ENCODE results near the gene WNT10A. TPM values are rescaled to one million over a fixed set of nuclear protein-coding genes. Genes with fewer than 3 reads are reported as not detected.
A peak's percentile ranks its signal among the peaks of the same experiment; 100 is the strongest.

WNT10A gene
- total RNA-seq, 1 experiment from 2014 or later, result 0.47 TPM

DNA sequence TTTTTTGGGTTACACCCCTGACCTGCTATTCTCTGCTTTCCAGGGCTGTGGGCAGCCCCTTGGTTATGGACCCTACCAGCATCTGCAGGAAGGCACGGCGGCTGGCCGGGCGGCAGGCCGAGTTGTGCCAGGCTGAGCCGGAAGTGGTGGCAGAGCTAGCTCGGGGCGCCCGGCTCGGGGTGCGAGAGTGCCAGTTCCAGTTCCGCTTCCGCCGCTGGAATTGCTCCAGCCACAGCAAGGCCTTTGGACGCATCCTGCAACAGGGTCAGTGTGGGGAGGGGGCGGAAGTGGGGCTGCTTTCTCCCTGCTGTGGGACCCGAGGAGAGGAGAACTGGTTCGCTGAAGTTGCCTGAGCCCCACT is 9.7 kb upstream of the WNT10A start:
- POLR2A ChIA-PET (ENCODE audit: low non-redundant PET), result interaction anchor here (0.7 kb wide), 1 partner anchor 10 kb away, joined by 3 read pairs; no protein-coding TSS in a partner anchor

DNA sequence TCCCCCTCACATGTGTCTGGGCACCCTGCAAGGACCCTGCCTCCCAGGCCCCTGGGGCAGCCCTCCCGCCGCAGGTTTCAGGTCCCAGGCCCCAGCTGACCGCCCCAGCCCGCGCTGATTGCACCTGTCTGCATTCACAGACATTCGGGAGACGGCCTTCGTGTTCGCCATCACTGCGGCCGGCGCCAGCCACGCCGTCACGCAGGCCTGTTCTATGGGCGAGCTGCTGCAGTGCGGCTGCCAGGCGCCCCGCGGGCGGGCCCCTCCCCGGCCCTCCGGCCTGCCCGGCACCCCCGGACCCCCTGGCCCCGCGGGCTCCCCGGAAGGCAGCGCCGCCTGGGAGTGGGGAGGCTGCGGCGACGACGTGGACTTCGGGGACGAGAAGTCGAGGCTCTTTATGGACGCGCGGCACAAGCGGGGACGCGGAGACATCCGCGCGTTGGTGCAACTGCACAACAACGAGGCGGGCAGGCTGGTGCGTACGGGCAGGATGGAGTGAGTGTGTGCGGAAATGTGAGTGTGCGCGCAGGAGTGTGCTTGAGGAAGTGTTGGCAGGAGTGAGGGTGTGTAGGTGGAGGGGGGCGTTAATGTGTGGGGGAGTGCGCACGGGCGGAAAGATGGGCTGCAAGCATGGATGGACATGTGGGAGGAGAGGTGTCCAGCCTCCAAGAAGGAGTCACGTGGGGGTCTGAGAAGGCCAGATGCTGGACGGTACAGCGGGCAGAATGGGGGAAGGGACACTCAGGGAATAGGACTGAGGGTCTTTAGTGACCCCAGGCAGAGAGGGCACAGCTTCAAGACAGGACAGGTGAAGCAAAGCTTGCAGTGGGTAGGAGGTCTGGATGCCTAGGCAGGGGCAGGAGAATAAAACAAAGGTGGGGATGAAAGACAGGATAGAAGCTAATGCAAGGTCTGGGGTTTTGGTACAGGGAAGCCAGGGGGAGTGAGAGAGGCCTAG is 9.0 kb upstream of the WNT10A start:
- POLR2A ChIA-PET (ENCODE audit: low non-redundant PET), result no interaction called here

More for the DNA sequence above, 9.7 kb upstream of the WNT10A start:
- CTCF ChIA-PET, result interaction anchor here (0.7 to 1.1 kb wide), 2 partner anchors 19 to 58 kb away, joined by 3 read pairs; no protein-coding TSS in a partner anchor
- DNase-seq (ENCODE audit: low spot score), result no peak
- Histone ChIP-seq H3K4me1 (ENCODE audit: insufficient read depth, low read length, poor library complexity, severe bottlenecking) (no peaks in the 10 kb centered on the region), H3K36me3 (ENCODE audit: insufficient read depth, low read length, poor library complexity, severe bottlenecking) (no peaks in the 10 kb centered on the region), H3K4me3 (ENCODE audit: low read depth, low read length, poor library complexity, severe bottlenecking) (no peak overlapping the region), H3K27ac (ENCODE audit: low read depth, low read length, poor library complexity, severe bottlenecking) (no peak overlapping the region), H3K27me3 (replicated peaks; ENCODE audit: insufficient read depth, low read depth, low read length, poor library complexity) (peaks cover 84% of the 10 kb centered on the region), H3K9me3 (ENCODE audit: low read depth, low read length, poor library complexity, severe bottlenecking) (no peaks in the 10 kb centered on the region)
- intact Hi-C loops (cut with micrococcal nuclease; ENCODE audit: unreplicated experiment), result loop anchor here (10.0 kb wide), 1 partner anchor 254 kb away; no protein-coding TSS in a partner anchor
- TF ChIP-seq, protein P1, sequence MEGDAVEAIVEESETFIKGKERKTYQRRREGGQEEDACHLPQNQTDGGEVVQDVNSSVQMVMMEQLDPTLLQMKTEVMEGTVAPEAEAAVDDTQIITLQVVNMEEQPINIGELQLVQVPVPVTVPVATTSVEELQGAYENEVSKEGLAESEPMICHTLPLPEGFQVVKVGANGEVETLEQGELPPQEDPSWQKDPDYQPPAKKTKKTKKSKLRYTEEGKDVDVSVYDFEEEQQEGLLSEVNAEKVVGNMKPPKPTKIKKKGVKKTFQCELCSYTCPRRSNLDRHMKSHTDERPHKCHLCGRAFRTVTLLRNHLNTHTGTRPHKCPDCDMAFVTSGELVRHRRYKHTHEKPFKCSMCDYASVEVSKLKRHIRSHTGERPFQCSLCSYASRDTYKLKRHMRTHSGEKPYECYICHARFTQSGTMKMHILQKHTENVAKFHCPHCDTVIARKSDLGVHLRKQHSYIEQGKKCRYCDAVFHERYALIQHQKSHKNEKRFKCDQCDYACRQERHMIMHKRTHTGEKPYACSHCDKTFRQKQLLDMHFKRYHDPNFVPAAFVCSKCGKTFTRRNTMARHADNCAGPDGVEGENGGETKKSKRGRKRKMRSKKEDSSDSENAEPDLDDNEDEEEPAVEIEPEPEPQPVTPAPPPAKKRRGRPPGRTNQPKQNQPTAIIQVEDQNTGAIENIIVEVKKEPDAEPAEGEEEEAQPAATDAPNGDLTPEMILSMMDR (conservative IDR thresholded peaks at IDR 0.05; ENCODE audit: low read depth, low read length), result no peak
- TF ChIP-seq EZH2 (IDR thresholded peaks at IDR 0.05; ENCODE audit: borderline replicate concordance, low read depth, low read length, poor library complexity, severe bottlenecking), result no peak
- BruUV-seq (replicated peaks), result no TSS peak

DNA sequence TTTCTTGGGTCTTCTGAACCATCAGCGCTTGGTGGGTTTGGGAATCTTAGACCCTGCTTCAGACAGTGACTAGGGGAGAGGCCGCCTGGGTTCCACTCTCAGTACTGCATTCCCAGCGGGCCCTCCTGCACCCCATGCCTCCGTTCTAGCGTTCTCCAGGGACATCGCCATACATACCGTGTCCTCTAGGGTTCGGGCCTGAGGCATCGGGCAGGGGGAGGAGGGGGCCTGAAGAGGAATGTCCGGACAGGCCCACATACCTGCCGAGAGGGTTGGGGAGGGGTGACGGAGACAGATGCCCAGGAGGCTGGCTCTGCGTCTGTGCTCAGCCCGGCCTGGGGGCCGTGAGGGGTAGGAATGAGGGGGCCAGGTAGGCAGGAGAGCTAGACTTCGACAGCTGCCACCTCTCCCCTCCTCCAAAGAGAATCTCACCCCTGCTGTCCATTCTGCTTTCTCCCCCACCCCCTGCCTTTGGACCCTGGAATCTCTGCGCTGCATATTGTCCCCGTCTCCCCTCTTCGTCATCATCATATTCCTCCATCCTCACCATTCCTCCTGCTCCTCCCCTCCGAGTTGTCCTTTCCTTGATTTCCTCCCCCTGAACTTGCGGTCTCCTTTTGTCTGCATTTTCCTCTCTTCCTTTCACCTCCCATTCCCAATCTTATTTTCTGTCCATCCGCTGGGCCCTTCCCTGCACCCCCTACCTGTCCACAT is 7.8 kb upstream of the WNT10A start:
- no peak overlapping the region for H3K4me3 ChIP-seq (ENCODE audit: low read depth, low read length, poor library complexity, severe bottlenecking)
- intact Hi-C loops (cut with micrococcal nuclease; ENCODE audit: unreplicated experiment), result loop anchor here (10.0 kb wide), 1 partner anchor 252 kb away; no protein-coding TSS in a partner anchor
- ChIA-PET POLR2A (ENCODE audit: low non-redundant PET) (no interaction called here), CTCF (interaction anchor here (0.9 kb wide), 1 partner anchor 12 kb away, joined by 3 read pairs; no protein-coding TSS in a partner anchor)
- H3K27me3 ChIP-seq (replicated peaks; ENCODE audit: insufficient read depth, low read depth, low read length, poor library complexity), result peaks cover 81% of the 10 kb centered on the region
- H3K27ac ChIP-seq (ENCODE audit: low read depth, low read length, poor library complexity, severe bottlenecking), result no peak overlapping the region
- H3K4me1 ChIP-seq (ENCODE audit: insufficient read depth, low read length, poor library complexity, severe bottlenecking), result no peaks in the 10 kb centered on the region
- BruUV-seq (replicated peaks), result no TSS peak
- H3K9me3 ChIP-seq (ENCODE audit: low read depth, low read length, poor library complexity, severe bottlenecking), result no peaks in the 10 kb centered on the region
- TF ChIP-seq, protein P1 (conservative IDR thresholded peaks at IDR 0.05; ENCODE audit: low read depth, low read length), result no peak
- no peak for TF ChIP-seq EZH2 (IDR thresholded peaks at IDR 0.05; ENCODE audit: borderline replicate concordance, low read depth, low read length, poor library complexity, severe bottlenecking)
- DNase-seq (ENCODE audit: low spot score), result no peak
- no peaks in the 10 kb centered on the region for H3K36me3 ChIP-seq (ENCODE audit: insufficient read depth, low read length, poor library complexity, severe bottlenecking)

More for the DNA sequence above, 9.0 kb upstream of the WNT10A start:
- CTCF ChIA-PET, result interaction anchor here (1.1 kb wide), 1 partner anchor 19 kb away, joined by 3 read pairs; no protein-coding TSS in a partner anchor
- Histone ChIP-seq H3K27ac (ENCODE audit: low read depth, low read length, poor library complexity, severe bottlenecking) (no peak overlapping the region), H3K4me1 (ENCODE audit: insufficient read depth, low read length, poor library complexity, severe bottlenecking) (no peaks in the 10 kb centered on the region), H3K27me3 (replicated peaks; ENCODE audit: insufficient read depth, low read depth, low read length, poor library complexity) (peaks cover 84% of the 10 kb centered on the region), H3K4me3 (ENCODE audit: low read depth, low read length, poor library complexity, severe bottlenecking) (no peak overlapping the region), H3K36me3 (ENCODE audit: insufficient read depth, low read length, poor library complexity, severe bottlenecking) (no peaks in the 10 kb centered on the region), H3K9me3 (ENCODE audit: low read depth, low read length, poor library complexity, severe bottlenecking) (no peaks in the 10 kb centered on the region)
- TF ChIP-seq, protein P1 (conservative IDR thresholded peaks at IDR 0.05; ENCODE audit: low read depth, low read length), result no peak
- TF ChIP-seq EZH2 (IDR thresholded peaks at IDR 0.05; ENCODE audit: borderline replicate concordance, low read depth, low read length, poor library complexity, severe bottlenecking), result peak; percentile 83
- no peak for DNase-seq (ENCODE audit: low spot score)
- no TSS peak for BruUV-seq (replicated peaks)
- intact Hi-C loops (cut with micrococcal nuclease; ENCODE audit: unreplicated experiment), result loop anchor here (10.0 kb wide), 1 partner anchor 253 kb away; no protein-coding TSS in a partner anchor

All from A673 (cell line).